ENCODE results near the gene C14orf132.

The C14orf132 gene

DNA sequence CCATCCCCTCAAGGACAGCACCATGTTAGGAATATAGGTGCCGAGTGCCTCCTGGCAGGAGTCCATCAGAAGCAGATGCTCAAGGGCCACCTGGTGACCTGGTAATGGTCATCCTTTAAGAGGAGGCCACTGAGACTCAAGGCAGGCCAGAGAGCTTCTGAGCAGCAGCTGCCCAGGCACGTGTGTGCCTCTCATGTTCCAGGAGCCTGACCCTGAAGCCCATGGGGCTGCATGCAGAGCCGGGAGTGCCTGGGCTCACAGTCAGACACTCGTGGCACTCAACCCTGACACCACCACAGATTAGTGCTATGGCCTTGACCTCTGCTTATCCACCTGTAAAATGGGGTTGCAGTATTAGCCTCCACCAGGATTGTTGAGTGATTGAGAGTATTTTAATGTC is 45.6 kb downstream of the C14orf132 start:
- no peak for DNase-seq

GRCh38 chr14:96085369-96085768 is 46.2 kb downstream of the C14orf132 start:
- DNase-seq = no peak

- DNase-seq = no peak
Measured at GRCh38 chr14:96086032-96086431, 46.9 kb downstream of the C14orf132 start.

DNA sequence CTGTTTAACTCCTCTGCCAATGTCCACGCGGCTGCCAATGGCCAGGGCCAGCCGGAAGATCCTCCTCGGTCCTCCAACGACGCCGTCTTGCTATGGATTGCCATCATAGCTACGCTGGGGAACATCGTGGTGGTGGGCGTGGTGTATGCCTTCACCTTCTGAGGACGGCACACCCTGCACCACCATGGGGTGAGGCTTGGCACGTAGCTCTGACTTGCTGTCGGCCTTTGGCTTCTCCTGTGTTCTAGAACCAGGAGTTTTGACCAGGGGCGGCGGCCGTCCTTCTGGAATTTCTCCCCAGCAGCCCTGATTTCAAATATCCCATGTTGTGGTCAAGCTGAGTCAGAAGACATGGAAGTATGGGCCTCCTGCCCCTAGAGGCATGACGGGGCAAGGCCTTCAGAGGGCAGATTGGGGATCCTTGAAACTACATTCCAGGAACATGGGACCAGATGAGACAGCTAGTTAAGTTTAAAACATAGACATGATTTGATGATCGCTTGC is 47.5 kb downstream of the C14orf132 start:
- no peak for DNase-seq

GRCh38 chr14:96088074-96088473 is 48.9 kb downstream of the C14orf132 start:
- DNase-seq = no peak

DNA sequence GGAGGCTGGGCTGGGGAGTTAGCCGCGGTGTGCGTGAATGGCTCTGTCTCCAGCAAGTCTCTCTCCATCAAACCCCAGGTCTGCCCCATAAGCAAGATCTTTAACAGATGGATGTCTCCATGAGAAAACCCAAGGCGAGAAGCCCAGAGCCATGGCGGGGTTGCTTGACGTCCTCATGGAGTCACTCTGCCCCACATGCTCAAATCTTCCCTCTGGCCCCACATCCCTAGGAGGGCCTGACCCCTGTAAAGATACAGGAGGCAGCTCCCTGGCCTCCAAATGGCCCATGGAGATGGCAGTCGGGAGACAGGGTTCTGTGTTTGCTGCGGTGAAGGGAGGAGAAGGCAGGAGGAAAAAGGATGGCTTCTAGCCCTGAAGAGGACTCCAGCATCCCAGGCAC is 49.3 kb downstream of the C14orf132 start:
- DNase-seq = no peak

GRCh38 chr14:96088911-96089310 is 49.7 kb downstream of the C14orf132 start:
- no peak for DNase-seq

DNA sequence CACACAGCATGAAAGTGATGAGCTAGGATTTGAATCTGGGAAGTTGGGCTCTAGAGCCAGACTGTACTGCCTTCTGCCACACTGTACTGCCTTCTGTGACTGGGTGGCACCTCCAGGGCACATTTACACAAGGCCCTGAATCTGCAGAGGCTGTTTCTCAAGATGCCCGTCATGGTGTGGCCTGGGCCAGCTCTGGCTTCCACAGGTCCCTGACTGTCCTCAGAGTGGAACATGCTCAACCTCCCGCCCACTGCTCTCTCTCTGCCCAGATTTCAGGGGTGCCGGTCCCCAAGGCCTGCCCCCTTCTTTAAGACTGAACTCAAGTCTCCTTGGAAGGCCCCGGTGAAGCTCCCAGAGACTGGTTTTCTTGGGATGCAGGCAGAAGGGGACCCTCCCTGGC is 50.2 kb downstream of the C14orf132 start:
- DNase-seq = no peak

DNA sequence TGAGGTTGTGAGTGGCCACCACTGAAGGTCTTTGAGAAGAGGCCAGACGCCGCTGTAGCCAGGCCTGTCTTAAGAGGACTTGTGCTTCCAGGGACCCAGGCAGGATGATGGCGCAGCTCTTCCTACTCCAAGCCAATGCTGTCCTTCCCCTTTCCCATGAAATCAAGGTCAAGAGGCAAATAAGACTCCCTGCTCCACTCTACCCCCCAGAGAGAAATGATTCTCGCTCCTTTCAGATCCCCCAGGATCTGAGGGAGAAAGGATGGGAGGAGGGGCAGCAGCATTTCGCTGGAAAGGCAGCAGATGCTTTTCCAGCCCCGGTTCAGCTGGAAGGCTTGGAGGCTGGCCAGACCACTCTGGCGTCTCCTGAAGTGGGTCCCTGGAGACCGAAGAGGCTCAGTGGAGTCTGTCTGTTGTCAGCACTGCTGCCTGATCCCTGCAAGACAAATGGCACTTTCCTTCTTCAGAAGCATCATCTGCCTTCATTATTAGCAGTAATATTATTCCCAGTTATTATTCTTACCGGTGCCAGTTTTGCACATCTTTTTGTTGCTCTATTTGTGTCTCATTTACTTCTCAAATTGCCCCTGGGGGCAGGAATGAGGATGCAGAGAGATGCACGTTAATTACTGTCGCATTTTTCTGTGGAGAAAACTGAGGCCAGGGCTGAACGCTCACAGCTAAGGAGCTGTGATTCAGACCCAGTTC is 51.4 kb downstream of the C14orf132 start:
- DNase-seq = no peak

- DNase-seq = no peak
Measured at GRCh38 chr14:96091149-96091693, 52.1 kb downstream of the C14orf132 start.

- DNase-seq = no peak
Measured at GRCh38 chr14:96091941-96092411, 52.8 kb downstream of the C14orf132 start.

DNA sequence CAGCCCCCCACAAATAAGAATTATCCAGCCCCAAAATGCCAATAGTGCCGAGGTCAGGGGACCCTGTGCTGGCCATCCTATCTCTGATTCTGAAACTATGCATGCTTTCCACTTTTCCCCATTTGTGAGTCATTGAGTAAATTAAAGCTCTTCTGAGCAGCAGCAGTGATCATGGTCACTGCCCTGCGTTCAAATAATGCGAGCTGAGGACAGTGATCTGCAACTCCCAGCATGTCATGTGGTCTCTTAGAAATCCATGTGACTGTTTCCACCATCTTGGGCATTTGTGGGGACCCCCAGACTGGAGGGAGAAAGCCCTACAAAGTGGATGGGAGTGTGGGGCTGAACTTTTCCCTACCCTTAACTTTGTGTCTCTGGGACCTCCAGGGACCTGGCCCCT is 53.8 kb downstream of the C14orf132 start:
- no peak for DNase-seq

DNA sequence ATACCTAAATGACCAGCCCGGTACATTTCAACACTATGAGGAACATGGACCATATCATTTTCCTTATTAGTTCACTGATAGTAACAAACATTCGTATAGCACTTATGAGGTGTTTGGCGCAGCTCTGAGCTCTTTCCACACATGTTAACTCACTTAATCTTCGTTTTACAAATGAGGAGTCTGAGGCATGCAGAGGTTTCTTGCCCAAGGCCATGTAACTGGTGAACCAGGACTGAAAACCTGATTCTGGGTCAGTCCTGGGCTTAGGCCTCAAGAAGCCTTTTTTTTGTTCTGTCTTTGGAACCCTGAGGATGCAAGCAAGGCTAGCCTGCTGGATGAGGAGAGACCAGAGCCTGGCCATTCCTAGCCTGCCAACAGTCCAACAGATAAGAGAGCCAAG is 55.0 kb downstream of the C14orf132 start:
- no peak for DNase-seq

- no peak for DNase-seq
Measured at GRCh38 chr14:96094656-96095055, 55.5 kb downstream of the C14orf132 start.

GRCh38 chr14:96095058-96095457 is 55.9 kb downstream of the C14orf132 start:
- DNase-seq = no peak

- DNase-seq = no peak
Measured at GRCh38 chr14:96095581-96096476, 56.7 kb downstream of the C14orf132 start.

DNA sequence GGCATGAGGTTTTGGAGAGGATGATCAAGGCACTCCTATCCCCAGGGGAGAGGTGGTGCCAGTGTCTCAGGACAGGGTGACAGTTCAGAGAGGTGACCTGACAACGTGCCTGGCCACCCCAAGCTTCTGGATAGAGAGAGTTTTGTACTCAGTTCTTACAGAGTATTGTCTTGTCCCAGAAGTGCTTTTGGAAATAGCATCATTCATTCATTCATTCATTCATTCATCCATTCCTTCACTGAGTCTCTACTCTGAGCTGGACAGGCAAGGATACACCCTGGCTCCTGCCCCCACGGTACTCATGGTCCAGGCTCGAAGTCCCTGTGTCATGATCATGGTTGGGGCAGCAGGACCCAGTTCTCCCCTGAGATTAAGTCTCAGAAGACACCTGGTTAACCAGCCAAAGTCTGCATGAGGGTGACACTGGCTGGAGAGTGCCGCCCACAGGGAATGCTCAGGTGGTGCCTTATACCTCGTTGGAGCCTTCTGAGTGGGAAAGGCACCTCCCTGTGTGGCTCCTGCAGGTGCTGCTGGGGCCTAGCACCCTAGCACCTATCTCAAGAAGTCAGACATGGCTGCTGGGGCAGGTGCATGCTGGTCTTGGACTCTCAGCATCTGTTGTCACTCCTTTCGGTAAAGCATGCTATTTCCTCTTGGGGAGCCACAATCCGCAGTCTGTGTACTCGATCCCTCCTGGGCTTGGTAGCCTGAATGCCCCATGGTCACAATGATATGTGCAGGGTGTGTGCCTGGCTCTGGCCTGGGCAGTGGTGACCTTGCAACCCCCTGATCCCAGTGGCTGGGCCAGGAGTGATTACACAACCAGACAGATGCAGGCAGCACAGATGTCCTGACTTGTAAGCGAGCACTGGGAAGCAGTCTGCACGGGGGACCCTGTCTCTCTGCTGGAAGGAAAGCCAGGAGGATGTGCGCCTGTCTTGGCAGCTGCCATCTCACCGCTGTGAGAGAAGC is 57.8 kb downstream of the C14orf132 start:
- no peak for DNase-seq

GRCh38 chr14:96097752-96098151 is 58.6 kb downstream of the C14orf132 start:
- no peak for DNase-seq

- peak; percentile 29 to 31 for DNase-seq
Measured at GRCh38 chr14:96098309-96098998, 59.3 kb downstream of the C14orf132 start.

DNA sequence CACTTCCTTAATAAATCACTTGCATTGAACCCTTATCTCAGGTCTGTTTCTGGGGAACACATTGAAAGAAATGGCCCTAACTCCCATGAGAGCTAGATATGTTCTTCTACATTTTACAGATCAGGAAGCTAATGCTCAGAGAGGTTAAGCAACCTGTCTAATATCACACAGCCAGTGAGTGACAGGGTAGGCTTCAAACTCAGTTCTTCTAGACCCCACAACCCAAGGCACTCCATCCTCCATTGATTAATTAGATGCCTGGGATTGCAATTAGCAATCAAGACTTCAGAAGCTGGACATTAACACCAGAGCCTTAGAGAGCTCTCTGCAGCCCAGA is 59.8 kb downstream of the C14orf132 start:
- no peak for DNase-seq

GRCh38 chr14:96100161-96101064 is 61.3 kb downstream of the C14orf132 start:
- peak; percentile 74 to 79 for DNase-seq
